WTC11 (cell line): ENCODE results near the gene B3GNT7. TPM values are rescaled to one million over a fixed set of nuclear protein-coding genes. Genes with fewer than 3 reads are reported as not detected.
"Not testable (repeated sequence)": the region's sequence is repeated elsewhere in the genome, so short reads cannot be mapped to it uniquely, and the experiment has no call there.

Experiments used
- ATAC-seq: fragments of 200-7000 bp; cut with Tn5 transposase; 2 replicates; pipeline ENCODE4 v1.10.0; 2021; ENCODE audit warnings: mild to moderate bottlenecking, moderate library complexity
- CTCF ChIA-PET: fragments of 300-600 bp; sonication (Branson Sonifier 250); formaldehyde crosslinking; loops from one replicate; lab custom pipeline; 2021; ENCODE audit warnings: antibody characterized with exemption; lab: Charles Lee
- POLR2A ChIA-PET: fragments of 350-600 bp; sonication (Branson Sonifier 250); formaldehyde crosslinking; loops from one replicate; lab custom pipeline; 2021; ENCODE audit warnings: antibody characterized with exemption; lab: Charles Lee
- DNase-seq: peaks from one replicate; pipeline ENCODE4 v3.0.0; 2021; ENCODE audit warnings: low spot score
- H3K27ac Mint-ChIP-seq: 2 replicates; pipeline ENCODE4 v1.8.0; 2021; ENCODE audit warnings: mixed read lengths
- H3K27me3 Mint-ChIP-seq: 2 replicates; pipeline ENCODE4 v1.8.0; 2021; ENCODE audit warnings: low read depth, mild to moderate bottlenecking, moderate library complexity, mixed read lengths
- H3K36me3 Mint-ChIP-seq: 2 replicates; pipeline ENCODE4 v1.8.0; 2021; ENCODE audit warnings: mixed read lengths
- H3K4me1 Mint-ChIP-seq: 2 replicates; pipeline ENCODE4 v1.8.0; 2022; ENCODE audit warnings: mixed read lengths
- H3K4me3 Mint-ChIP-seq: 2 replicates; pipeline ENCODE4 v1.8.0; 2021; ENCODE audit warnings: mild to moderate bottlenecking, moderate library complexity, mixed read lengths
- H3K9me3 Mint-ChIP-seq: 2 replicates; pipeline ENCODE4 v1.8.0; 2021; ENCODE audit warnings: mixed read lengths
- CTCF ChIP-seq: fragments of 200-600 bp; IDR thresholded peaks from 2 replicates; pipeline ENCODE4 v1.8.0; 2022; ENCODE audit warnings: antibody characterized with exemption
- E2F4 ChIP-seq: sonication (generic); formaldehyde crosslinking; IDR thresholded peaks from 2 replicates; pipeline ENCODE4 v1.8.1; 2022; ENCODE audit warnings: low read depth, mild to moderate bottlenecking, moderate library complexity, missing genetic modification reagents, borderline replicate concordance
- E2F5 ChIP-seq: sonication (generic); formaldehyde crosslinking; IDR thresholded peaks from 2 replicates; pipeline ENCODE4 v1.8.1; 2022; ENCODE audit warnings: mild to moderate bottlenecking, moderate library complexity, missing genetic modification reagents
- FOXP4 ChIP-seq: sonication (generic); formaldehyde crosslinking; IDR thresholded peaks from 2 replicates; pipeline ENCODE4 v1.8.0; 2022; ENCODE audit warnings: mild to moderate bottlenecking, missing genetic modification reagents
- IRF2 ChIP-seq: sonication (generic); formaldehyde crosslinking; IDR thresholded peaks from 2 replicates; pipeline ENCODE4 v1.8.0; 2022; ENCODE audit warnings: low read depth, missing genetic modification reagents, borderline replicate concordance
- MLX ChIP-seq: sonication (generic); formaldehyde crosslinking; IDR thresholded peaks from 2 replicates; pipeline ENCODE4 v1.8.1; 2023; ENCODE audit warnings: mild to moderate bottlenecking, missing genetic modification reagents, moderate library complexity
- NR3C1 ChIP-seq: sonication (generic); formaldehyde crosslinking; conservative IDR thresholded peaks from 2 replicates; pipeline ENCODE4 v1.8.1; 2023; ENCODE audit warnings: low read depth, mild to moderate bottlenecking, missing genetic modification reagents
- OVOL2 ChIP-seq: fragments of 250-450 bp; sonication (Bioruptor Pico); IDR thresholded peaks from 2 replicates; pipeline ENCODE4 v1.9.0; 2021; ENCODE audit warnings: mild to moderate bottlenecking, borderline replicate concordance
- PRRX2 ChIP-seq: fragments of 250-450 bp; sonication (Bioruptor Pico); IDR thresholded peaks from 2 replicates; pipeline ENCODE4 v1.8.0; 2021; ENCODE audit warnings: mild to moderate bottlenecking
- RELA ChIP-seq: sonication (generic); formaldehyde crosslinking; IDR thresholded peaks from 2 replicates; pipeline ENCODE4 v1.8.1; 2022; ENCODE audit warnings: missing genetic modification reagents, mild to moderate bottlenecking, borderline replicate concordance
- total RNA-seq: library from RNA; stranded (reverse); gene quantifications from 3 replicates; pipeline ENCODE4 v1.2.3, GENCODE V29; 2021

The B3GNT7 gene
- total RNA-seq, 1 experiment from 2014 or later, result 151 TPM

GRCh38 chr2:231403421-231404182, 8.1 kb downstream of the B3GNT7 start:
- not testable (repeated sequence) for DNase-seq
- peaks cover 80% of the 10 kb centered on the region for H3K4me1 Mint-ChIP-seq
- CTCF ChIA-PET, result interaction anchor here (0.6 to 4.0 kb wide), 8 partner anchors 9 to 258 kb away, joined by 3 to 35 read pairs (median 4); no protein-coding TSS in a partner anchor

GRCh38 chr2:231404183-231404578, 8.7 kb downstream of the B3GNT7 start:
- H3K27ac Mint-ChIP-seq, result peak overlapping the region; percentile 70; the same call in 1 of the 2 replicates
- POLR2A ChIA-PET, H3K27me3 Mint-ChIP-seq, H3K4me3 Mint-ChIP-seq, DNase-seq, ATAC-seq, H3K9me3 Mint-ChIP-seq: not testable (repeated sequence)
- CTCF ChIA-PET, result interaction anchor here (0.6 to 4.5 kb wide), 8 partner anchors 9 to 259 kb away, joined by 3 to 37 read pairs (median 8); no protein-coding TSS in a partner anchor
- H3K4me1 Mint-ChIP-seq, result peaks cover 82% of the 10 kb centered on the region
- H3K36me3 Mint-ChIP-seq, result peaks cover 22% of the 10 kb centered on the region

More at GRCh38 chr2:231403421-231404182, 8.1 kb downstream of the B3GNT7 start:
- not testable (repeated sequence) for H3K9me3 Mint-ChIP-seq, ATAC-seq, H3K4me3 Mint-ChIP-seq, H3K27me3 Mint-ChIP-seq
- Mint-ChIP-seq H3K36me3 (peaks cover 21% of the 10 kb centered on the region), H3K27ac (peak overlapping the region; percentile 76)
- POLR2A ChIA-PET, result interaction anchor here (0.7 kb wide), 1 partner anchor 27 kb away, joined by 3 read pairs; no protein-coding TSS in a partner anchor

- DNase-seq, ATAC-seq, H3K27ac Mint-ChIP-seq, H3K27me3 Mint-ChIP-seq, H3K4me3 Mint-ChIP-seq: not testable (repeated sequence)
- Mint-ChIP-seq H3K36me3 (peaks cover 27% of the 10 kb centered on the region), H3K9me3 (peaks cover 17% of the 10 kb centered on the region), H3K4me1 (peaks cover 81% of the 10 kb centered on the region)
- TF ChIP-seq CTCF, result peak; percentile 22; the same call in 1 of the 2 replicates
- POLR2A ChIA-PET, result interaction anchor here (0.9 kb wide), 2 partner anchors 58 to 152 kb away, joined by 3 to 4 read pairs; partner anchors contain the start of gene NCL
- CTCF ChIA-PET, result interaction anchor here (0.6 to 4.5 kb wide), 25 partner anchors 8 to 302 kb away, joined by 3 to 37 read pairs (median 5); no protein-coding TSS in a partner anchor
Observed at GRCh38 chr2:231405601-231406367, 10.3 kb downstream of the B3GNT7 start.

GRCh38 chr2:231407686-231408085, 12.2 kb downstream of the B3GNT7 start:
- peaks cover 20% of the 10 kb centered on the region for H3K36me3 Mint-ChIP-seq
- H3K27me3 Mint-ChIP-seq, H3K4me3 Mint-ChIP-seq, DNase-seq, ATAC-seq, H3K27ac Mint-ChIP-seq, POLR2A ChIA-PET: not testable (repeated sequence)
- H3K9me3 Mint-ChIP-seq, result peaks cover 17% of the 10 kb centered on the region
- CTCF ChIA-PET, result interaction anchor here (0.8 to 4.5 kb wide), 6 partner anchors 7 to 304 kb away, joined by 3 to 37 read pairs (median 4); no protein-coding TSS in a partner anchor
- peaks cover 76% of the 10 kb centered on the region for H3K4me1 Mint-ChIP-seq

GRCh38 chr2:231408304-231408703, 12.8 kb downstream of the B3GNT7 start:
- H3K4me3 Mint-ChIP-seq, ATAC-seq, DNase-seq, POLR2A ChIA-PET, H3K27me3 Mint-ChIP-seq: not testable (repeated sequence)
- H3K27ac Mint-ChIP-seq, result peak overlapping the region; percentile 84
- H3K36me3 Mint-ChIP-seq, result peaks cover 20% of the 10 kb centered on the region
- peaks cover 76% of the 10 kb centered on the region for H3K4me1 Mint-ChIP-seq
- H3K9me3 Mint-ChIP-seq, result peaks cover 17% of the 10 kb centered on the region
- CTCF ChIA-PET, result interaction anchor here (0.7 to 4.5 kb wide), 9 partner anchors 8 to 304 kb away, joined by 3 to 37 read pairs (median 3); no protein-coding TSS in a partner anchor

- H3K27me3 Mint-ChIP-seq, result no peaks in the 10 kb centered on the region
- H3K9me3 Mint-ChIP-seq, result peaks cover 17% of the 10 kb centered on the region
- no peak overlapping the region for H3K4me3 Mint-ChIP-seq
- ATAC-seq, result no peak
- CTCF ChIA-PET, result interaction anchor here (1.0 to 5.8 kb wide), 7 partner anchors 9 to 182 kb away, joined by 3 to 58 read pairs (median 9); no protein-coding TSS in a partner anchor
- no peak for DNase-seq
- peaks cover 20% of the 10 kb centered on the region for H3K36me3 Mint-ChIP-seq
- POLR2A ChIA-PET, result interaction anchor here (1.4 to 3.4 kb wide), 2 partner anchors 43 to 55 kb away, joined by 4 to 15 read pairs; partner anchors contain the start of gene NCL
- peaks cover 79% of the 10 kb centered on the region for H3K4me1 Mint-ChIP-seq
- peak overlapping the region; percentile 99 for H3K27ac Mint-ChIP-seq
- TF ChIP-seq NR3C1 (CRISPR knock-in tag) (no peak), E2F5 (CRISPR knock-in tag) (no peak), RELA (CRISPR knock-in tag) (no peak), PRRX2 (CRISPR knock-in tag) (no peak), FOXP4 (CRISPR knock-in tag) (no peak), MLX (no peak), IRF2 (CRISPR knock-in tag) (no peak), OVOL2 (CRISPR knock-in tag) (no peak), E2F4 (CRISPR knock-in tag) (no peak)
Observed at GRCh38 chr2:231409776-231410175, 14.3 kb downstream of the B3GNT7 start.
